ENCODE measurements around the gene NACC2. TPM values are rescaled to one million over a fixed set of nuclear protein-coding genes. Genes with fewer than 3 reads are reported as not detected.

Gene NACC2
- total RNA-seq, 1 experiment from 2014 or later = 62.0 TPM

DNA sequence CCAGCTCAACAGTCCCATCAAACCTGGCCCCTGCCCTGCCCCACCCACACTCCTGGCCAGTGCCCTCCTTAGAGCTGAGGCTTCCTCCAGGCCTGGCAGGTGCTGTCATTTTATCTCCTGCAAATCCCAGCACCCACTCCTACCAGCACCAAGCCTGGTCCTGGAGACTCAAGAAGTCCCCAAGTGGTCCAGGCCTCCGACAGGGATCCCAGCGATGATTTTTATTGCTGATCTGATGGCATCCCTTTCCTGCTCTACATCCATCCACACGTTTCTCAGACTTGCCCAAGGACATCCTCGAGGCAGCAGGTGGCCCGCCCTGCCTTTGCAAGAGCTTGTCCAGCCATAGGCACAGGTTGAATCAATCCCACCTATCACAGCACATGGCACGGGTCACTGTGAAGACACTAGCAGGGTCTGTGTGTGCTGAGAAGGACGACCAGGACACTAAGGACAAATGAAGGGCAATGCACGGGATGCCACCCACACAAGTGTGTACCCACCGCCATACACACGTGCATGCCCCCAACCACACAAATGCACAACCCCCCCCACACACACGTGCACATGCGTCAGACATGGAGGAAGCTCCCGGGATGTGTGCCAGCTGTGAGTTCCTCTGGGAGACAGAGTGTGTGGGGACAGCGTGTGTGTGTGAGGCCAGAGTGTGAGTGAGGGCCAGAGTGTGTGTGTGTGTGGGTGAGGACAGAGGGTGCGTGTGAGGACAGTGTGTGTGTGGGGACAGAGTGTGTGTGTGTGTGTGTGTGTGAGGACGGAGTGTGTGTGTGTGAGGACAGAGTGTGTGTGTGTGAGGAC, 71.5 kb downstream of the NACC2 start:
- POLR2A ChIA-PET = interaction anchor here (0.6 kb wide), 2 partner anchors 29 to 370 kb away, joined by 3 to 6 read pairs; no protein-coding TSS in a partner anchor
- Histone ChIP-seq H3K9me3 (ENCODE audit: control insufficient read depth, insufficient read depth, low read depth, low read length) (no peaks in the 10 kb centered on the region), H3K27me3 (ENCODE audit: control insufficient read depth, insufficient read depth, low read length) (no peaks in the 10 kb centered on the region), H3K36me3 (ENCODE audit: control insufficient read depth, insufficient read depth, low read length) (no peaks in the 10 kb centered on the region), H3K4me3 (ENCODE audit: low read depth in 2 of 2, low read length in 2 of 2) (no peak overlapping the region), H3K4me1 (ENCODE audit: control insufficient read depth, insufficient read depth, low read length) (peaks cover 4% of the 10 kb centered on the region; the same call in 1 of the 2 replicates), H3K27ac (ENCODE audit: low read length) (no peak overlapping the region)
- BruUV-seq (replicated peaks) = no TSS peak
- DNase-seq (ENCODE audit: low read depth, low spot score) = no peak
- CTCF ChIA-PET = no interaction called here
- peak; percentile 58 for ATAC-seq
- intact Hi-C loops (cut with micrococcal nuclease; ENCODE audit: unreplicated experiment) = no loop called here
- TF ChIP-seq, protein P1, sequence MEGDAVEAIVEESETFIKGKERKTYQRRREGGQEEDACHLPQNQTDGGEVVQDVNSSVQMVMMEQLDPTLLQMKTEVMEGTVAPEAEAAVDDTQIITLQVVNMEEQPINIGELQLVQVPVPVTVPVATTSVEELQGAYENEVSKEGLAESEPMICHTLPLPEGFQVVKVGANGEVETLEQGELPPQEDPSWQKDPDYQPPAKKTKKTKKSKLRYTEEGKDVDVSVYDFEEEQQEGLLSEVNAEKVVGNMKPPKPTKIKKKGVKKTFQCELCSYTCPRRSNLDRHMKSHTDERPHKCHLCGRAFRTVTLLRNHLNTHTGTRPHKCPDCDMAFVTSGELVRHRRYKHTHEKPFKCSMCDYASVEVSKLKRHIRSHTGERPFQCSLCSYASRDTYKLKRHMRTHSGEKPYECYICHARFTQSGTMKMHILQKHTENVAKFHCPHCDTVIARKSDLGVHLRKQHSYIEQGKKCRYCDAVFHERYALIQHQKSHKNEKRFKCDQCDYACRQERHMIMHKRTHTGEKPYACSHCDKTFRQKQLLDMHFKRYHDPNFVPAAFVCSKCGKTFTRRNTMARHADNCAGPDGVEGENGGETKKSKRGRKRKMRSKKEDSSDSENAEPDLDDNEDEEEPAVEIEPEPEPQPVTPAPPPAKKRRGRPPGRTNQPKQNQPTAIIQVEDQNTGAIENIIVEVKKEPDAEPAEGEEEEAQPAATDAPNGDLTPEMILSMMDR (IDR thresholded peaks at IDR 0.05) = no peak
- TF ChIP-seq POLR2AphosphoS5 (IDR thresholded peaks at IDR 0.05; ENCODE audit: low read depth, low read length) (no peak), SIN3A (IDR thresholded peaks at IDR 0.05; ENCODE audit: borderline replicate concordance, insufficient read depth, low read depth, low read length) (no peak), TCF7L2 (IDR thresholded peaks at IDR 0.05; ENCODE audit: low read depth, low read length) (no peak)
- TF ChIP-seq, protein P2, sequence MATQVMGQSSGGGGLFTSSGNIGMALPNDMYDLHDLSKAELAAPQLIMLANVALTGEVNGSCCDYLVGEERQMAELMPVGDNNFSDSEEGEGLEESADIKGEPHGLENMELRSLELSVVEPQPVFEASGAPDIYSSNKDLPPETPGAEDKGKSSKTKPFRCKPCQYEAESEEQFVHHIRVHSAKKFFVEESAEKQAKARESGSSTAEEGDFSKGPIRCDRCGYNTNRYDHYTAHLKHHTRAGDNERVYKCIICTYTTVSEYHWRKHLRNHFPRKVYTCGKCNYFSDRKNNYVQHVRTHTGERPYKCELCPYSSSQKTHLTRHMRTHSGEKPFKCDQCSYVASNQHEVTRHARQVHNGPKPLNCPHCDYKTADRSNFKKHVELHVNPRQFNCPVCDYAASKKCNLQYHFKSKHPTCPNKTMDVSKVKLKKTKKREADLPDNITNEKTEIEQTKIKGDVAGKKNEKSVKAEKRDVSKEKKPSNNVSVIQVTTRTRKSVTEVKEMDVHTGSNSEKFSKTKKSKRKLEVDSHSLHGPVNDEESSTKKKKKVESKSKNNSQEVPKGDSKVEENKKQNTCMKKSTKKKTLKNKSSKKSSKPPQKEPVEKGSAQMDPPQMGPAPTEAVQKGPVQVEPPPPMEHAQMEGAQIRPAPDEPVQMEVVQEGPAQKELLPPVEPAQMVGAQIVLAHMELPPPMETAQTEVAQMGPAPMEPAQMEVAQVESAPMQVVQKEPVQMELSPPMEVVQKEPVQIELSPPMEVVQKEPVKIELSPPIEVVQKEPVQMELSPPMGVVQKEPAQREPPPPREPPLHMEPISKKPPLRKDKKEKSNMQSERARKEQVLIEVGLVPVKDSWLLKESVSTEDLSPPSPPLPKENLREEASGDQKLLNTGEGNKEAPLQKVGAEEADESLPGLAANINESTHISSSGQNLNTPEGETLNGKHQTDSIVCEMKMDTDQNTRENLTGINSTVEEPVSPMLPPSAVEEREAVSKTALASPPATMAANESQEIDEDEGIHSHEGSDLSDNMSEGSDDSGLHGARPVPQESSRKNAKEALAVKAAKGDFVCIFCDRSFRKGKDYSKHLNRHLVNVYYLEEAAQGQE (IDR thresholded peaks at IDR 0.05; ENCODE audit: insufficient read depth in 1 of 2, low read depth in 2 of 2, low read length in 1 of 2) = no peak
- in situ Hi-C loops (cut with HindIII; ENCODE audit: low pct_unique_long_range_greater_than_20kb, low sequenced_read_pairs) = no loop called here

DNA sequence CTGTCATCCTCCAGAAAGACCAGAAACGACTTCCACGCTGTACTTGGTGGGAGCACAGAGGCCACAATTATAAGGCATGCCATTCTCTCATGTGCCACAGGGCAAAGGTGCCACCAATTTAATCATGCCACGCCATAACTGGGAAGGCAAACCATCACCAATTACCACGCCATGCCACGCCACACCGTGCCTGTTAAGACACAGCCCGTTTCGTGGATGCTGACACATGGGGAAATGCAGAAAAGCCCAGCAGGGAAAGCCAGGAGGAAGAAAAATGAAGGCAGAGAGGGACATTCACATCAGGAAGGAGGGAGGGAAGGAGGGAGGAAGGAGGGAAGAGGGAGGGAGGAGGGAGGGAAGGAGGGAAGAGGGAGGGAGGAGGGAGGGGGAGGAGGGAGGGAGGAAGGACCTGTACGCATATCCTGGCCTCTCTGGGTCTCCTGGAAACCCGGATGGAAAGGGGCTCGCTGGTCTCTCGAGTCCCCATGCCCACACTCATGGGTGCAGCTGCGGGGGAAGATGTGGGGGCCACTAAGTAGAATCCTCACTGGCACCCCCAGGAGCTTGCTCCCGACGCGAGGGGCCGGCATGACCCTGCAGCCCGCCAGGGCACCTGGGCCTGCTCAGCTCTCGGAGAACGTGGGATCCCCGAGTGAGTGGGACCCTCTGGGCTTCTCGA, 72.2 kb downstream of the NACC2 start:
- ATAC-seq (0 out of 2 replicates have a peak, but pooled peaks have one; percentile 10), DNase-seq (ENCODE audit: low read depth, low spot score) (no peak)
- CTCF ChIA-PET = no interaction called here
- POLR2A ChIA-PET = interaction anchor here (0.6 kb wide), 1 partner anchor 369 kb away, joined by 3 read pairs; no protein-coding TSS in a partner anchor
- H3K9me3 ChIP-seq (ENCODE audit: control insufficient read depth, insufficient read depth, low read depth, low read length) = no peaks in the 10 kb centered on the region
- BruUV-seq (replicated peaks) = no TSS peak
- H3K36me3 ChIP-seq (ENCODE audit: control insufficient read depth, insufficient read depth, low read length) = no peaks in the 10 kb centered on the region
- intact Hi-C loops (cut with micrococcal nuclease; ENCODE audit: unreplicated experiment) = no loop called here
- H3K27ac ChIP-seq (ENCODE audit: low read length) = no peak overlapping the region
- no peaks in the 10 kb centered on the region for H3K27me3 ChIP-seq (ENCODE audit: control insufficient read depth, insufficient read depth, low read length)
- in situ Hi-C loops (cut with HindIII; ENCODE audit: low pct_unique_long_range_greater_than_20kb, low sequenced_read_pairs) = no loop called here
- TF ChIP-seq, protein P2 (IDR thresholded peaks at IDR 0.05; ENCODE audit: insufficient read depth in 1 of 2, low read depth in 2 of 2, low read length in 1 of 2) = no peak
- TF ChIP-seq, protein P1 (IDR thresholded peaks at IDR 0.05) = no peak
- TF ChIP-seq SIN3A (IDR thresholded peaks at IDR 0.05; ENCODE audit: borderline replicate concordance, insufficient read depth, low read depth, low read length) = no peak
- TF ChIP-seq TCF7L2 (IDR thresholded peaks at IDR 0.05; ENCODE audit: low read depth, low read length) = no peak
- no peak for TF ChIP-seq POLR2AphosphoS5 (IDR thresholded peaks at IDR 0.05; ENCODE audit: low read depth, low read length)
- H3K4me3 ChIP-seq (ENCODE audit: low read depth in 2 of 2, low read length in 2 of 2) = no peak overlapping the region
- H3K4me1 ChIP-seq (ENCODE audit: control insufficient read depth, insufficient read depth, low read length) = peaks cover 4% of the 10 kb centered on the region; the same call in 1 of the 2 replicates
